G401 (cell line): ENCODE results near the gene DGKD. TPM values are rescaled to one million over a fixed set of nuclear protein-coding genes. Genes with fewer than 3 reads are reported as not detected.
"Not testable (repeated sequence)": the region's sequence is repeated elsewhere in the genome, so short reads cannot be mapped to it uniquely, and the experiment has no call there.

Source experiments
- DNase-seq: peaks from one replicate; pipeline ENCODE4 v3.0.0-alpha.2; 2015; ENCODE audit warnings: low spot score
- in situ Hi-C: cut with HindIII; loops from 2 replicates; pipeline ENCODE4 v1.10.0; 2016; ENCODE audit warnings: low sequenced_read_pairs, mixed read lengths
- total RNA-seq: library from RNA; depleted of rRNA; stranded (reverse); fragments of >200 nt; shearing (Covaris generic); gene quantifications from 2 replicates; pipeline ENCODE4 v1.2.3, GENCODE V29; 2014

Gene DGKD
- total RNA-seq, 1 experiment from 2014 or later = 20.4 TPM

GRCh38 chr2:233380132-233380895 lies 26.0 kb downstream of the DGKD start:
- DNase-seq = peak; percentile 71
- in situ Hi-C loops = no loop called here

GRCh38 chr2:233380995-233381637 lies 26.8 kb downstream of the DGKD start:
- in situ Hi-C loops = no loop called here
- DNase-seq = peak; percentile 79

GRCh38 chr2:233381638-233381995 lies 27.3 kb downstream of the DGKD start:
- no peak for DNase-seq
- in situ Hi-C loops = no loop called here

- in situ Hi-C loops = no loop called here
- no peak for DNase-seq
Measured at GRCh38 chr2:233384015-233384414, 29.7 kb downstream of the DGKD start.

GRCh38 chr2:233384811-233385488 lies 30.7 kb downstream of the DGKD start:
- in situ Hi-C loops = no loop called here

GRCh38 chr2:233385489-233386044 lies 31.3 kb downstream of the DGKD start:
- no peak for DNase-seq
- in situ Hi-C loops = no loop called here

More at GRCh38 chr2:233384811-233385488, 30.7 kb downstream of the DGKD start:
- peak; percentile 26 for DNase-seq

GRCh38 chr2:233386382-233387041 lies 32.2 kb downstream of the DGKD start:
- in situ Hi-C loops = no loop called here
- peak; percentile 29 for DNase-seq

GRCh38 chr2:233387225-233387624 lies 32.9 kb downstream of the DGKD start:
- DNase-seq = peak; percentile 67
- in situ Hi-C loops = no loop called here

GRCh38 chr2:233387667-233388528 lies 33.6 kb downstream of the DGKD start:
- peak; percentile 94 for DNase-seq
- in situ Hi-C loops = no loop called here

- in situ Hi-C loops = no loop called here
- DNase-seq = no peak
Measured at GRCh38 chr2:233389601-233390125, 35.4 kb downstream of the DGKD start.

- in situ Hi-C loops = no loop called here
- DNase-seq = peak; percentile 83
Measured at GRCh38 chr2:233395687-233396086, 41.4 kb downstream of the DGKD start.

GRCh38 chr2:233396726-233397665 lies 42.7 kb downstream of the DGKD start:
- in situ Hi-C loops, DNase-seq: not testable (repeated sequence)

GRCh38 chr2:233399306-233400225 lies 45.3 kb downstream of the DGKD start:
- DNase-seq = peak; percentile 17
- in situ Hi-C loops = no loop called here

- in situ Hi-C loops = no loop called here
- no peak for DNase-seq
Measured at GRCh38 chr2:233400341-233400740, 46.0 kb downstream of the DGKD start.

- no peak for DNase-seq
- in situ Hi-C loops = no loop called here
Measured at GRCh38 chr2:233400961-233401360, 46.7 kb downstream of the DGKD start.

GRCh38 chr2:233402346-233402745 lies 48.1 kb downstream of the DGKD start:
- in situ Hi-C loops = no loop called here

More at GRCh38 chr2:233402346-233402745, 48.1 kb downstream of the DGKD start:
- no peak for DNase-seq
